ENCODE data around the gene CTU2.

GRCh38 chr16:88678224-88678979 lies 27.9 kb upstream of the CTU2 start:
- TF ChIP-seq EP300 (IDR thresholded peaks at IDR 0.05; ENCODE audit: borderline replicate concordance) (no peak), ZBTB7A (IDR thresholded peaks at IDR 0.05; ENCODE audit: low read depth) (no peak), REST (IDR thresholded peaks at IDR 0.05; ENCODE audit: low read depth) (no peak), FOXM1 (IDR thresholded peaks at IDR 0.05; ENCODE audit: borderline replicate concordance, low read depth) (no peak), TAF1 (IDR thresholded peaks at IDR 0.05; ENCODE audit: low read depth) (no peak), RAD21 (IDR thresholded peaks at IDR 0.05; ENCODE audit: low read depth) (no peak), EGR1 (IDR thresholded peaks at IDR 0.05) (no peak), NFIC (IDR thresholded peaks at IDR 0.05) (no peak), MAX (IDR thresholded peaks at IDR 0.05) (no peak), TEAD4 (IDR thresholded peaks at IDR 0.05) (no peak), CEBPB (IDR thresholded peaks at IDR 0.05) (no peak)

Measured in Ishikawa (cell line).